GM12865 (cell line): Measurements from ENCODE around the gene ATXN7.

Experiments used
- DNase-seq: peaks from one replicate; pipeline ENCODE4 v3.0.0; 2010; ENCODE audit warnings: low read depth
- H3K4me3 ChIP-seq: 2 replicates; pipeline ENCODE4 v1.5.1; 2011; ENCODE audit warnings: mild to moderate bottlenecking, low read depth, low read length, control low read depth
- CTCF ChIP-seq: IDR thresholded peaks from 2 replicates; pipeline ENCODE4 v1.5.1; 2011; ENCODE audit warnings: low read length, control low read depth, low read depth, inconsistent platforms; ENCODE audit not compliant: insufficient read depth; ENCODE audit errors: missing control alignments

Gene ATXN7

DNA sequence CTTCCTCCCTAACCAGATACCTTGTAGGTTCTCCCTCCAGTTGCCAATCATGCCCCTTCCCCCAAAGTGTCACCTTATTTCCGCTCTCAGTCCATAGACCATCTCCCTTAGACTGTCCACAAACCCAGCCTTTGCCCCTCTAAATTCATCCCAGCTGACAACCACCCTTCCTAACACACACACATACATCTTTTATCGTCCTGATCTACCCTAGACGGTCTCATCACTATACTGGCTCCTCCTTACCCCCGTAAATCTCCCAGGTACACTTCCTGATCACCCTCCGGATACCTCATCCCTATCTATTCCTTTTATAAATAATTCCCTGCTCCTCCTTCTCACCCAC lies 890 bp upstream of the ATXN7 start:
- DNase-seq, result peak; percentile 27
- H3K4me3 ChIP-seq, result peak overlapping the region; percentile 83
- TF ChIP-seq CTCF, result no peak

- peak; percentile 50 for DNase-seq
- TF ChIP-seq CTCF, result no peak
- peak overlapping the region; percentile 90 for H3K4me3 ChIP-seq
These were observed 619 bp downstream of the ATXN7 start for GRCh38 chr3:63864008-63864964.

DNA sequence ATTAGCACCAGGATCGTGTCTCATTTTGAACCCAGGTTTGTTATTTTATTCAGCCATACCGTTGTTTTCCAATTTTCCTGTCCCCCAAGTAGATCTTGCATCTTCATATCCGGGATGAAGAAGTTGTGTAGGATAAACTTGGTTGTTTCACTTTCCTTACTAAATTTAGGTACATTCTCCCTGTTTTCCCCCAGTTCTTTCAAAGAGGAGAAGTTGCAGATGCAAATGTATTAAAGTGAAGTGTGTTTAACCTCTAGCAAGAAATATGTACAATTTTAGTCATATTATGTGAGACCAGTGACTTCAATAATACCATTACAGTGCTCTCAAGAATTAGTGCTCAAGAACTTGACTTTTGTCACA lies 1.3 kb downstream of the ATXN7 start:
- TF ChIP-seq CTCF, result no peak
- no peak for DNase-seq
- H3K4me3 ChIP-seq, result peak overlapping the region; percentile 90

- TF ChIP-seq CTCF, result no peak
- no peak for DNase-seq
- H3K4me3 ChIP-seq, result no peak overlapping the region
These were observed 3.6 kb downstream of the ATXN7 start for GRCh38 chr3:63867225-63867624.

DNA sequence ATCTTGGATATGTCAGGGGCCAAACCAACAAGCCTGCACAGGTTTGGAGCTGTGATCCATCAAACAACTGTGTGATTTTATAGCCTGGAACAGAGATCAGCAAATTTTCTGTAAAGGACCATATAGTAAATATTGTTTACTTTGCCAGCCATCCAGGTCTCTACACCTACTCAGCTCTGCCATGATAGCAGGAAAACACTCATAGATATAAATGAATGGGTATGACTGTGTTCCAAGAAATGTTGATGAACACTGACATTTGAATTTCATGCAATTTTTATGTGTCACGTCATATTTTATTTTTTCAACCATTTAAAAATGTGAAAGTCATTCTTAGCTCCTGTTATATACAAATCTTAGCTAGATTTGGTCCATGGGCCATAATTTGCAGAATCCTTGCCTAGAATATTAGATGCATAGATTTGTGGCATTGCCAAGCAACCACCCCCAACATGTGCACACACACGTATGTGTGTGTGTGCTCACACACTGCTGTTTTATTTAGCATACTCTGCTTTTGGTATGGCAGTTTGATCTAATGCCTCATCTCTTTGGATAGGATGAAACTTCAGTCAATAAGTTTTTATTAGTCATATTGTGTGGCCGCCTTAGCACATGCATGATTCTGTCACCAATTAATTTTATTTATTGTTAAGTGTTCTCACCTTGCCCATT lies 6.4 kb downstream of the ATXN7 start:
- H3K4me3 ChIP-seq, result no peak overlapping the region
- TF ChIP-seq CTCF, result no peak
- DNase-seq, result no peak

GRCh38 chr3:63870615-63871005 lies 6.9 kb downstream of the ATXN7 start:
- TF ChIP-seq CTCF, result no peak
- no peak for DNase-seq
- no peak overlapping the region for H3K4me3 ChIP-seq
